Glomerular endothelial cell (primary cell): ENCODE results near the gene BBOX1. TPM values are rescaled to one million over a fixed set of nuclear protein-coding genes. Genes with fewer than 3 reads are reported as not detected.
"Not testable (repeated sequence)": the region's sequence is repeated elsewhere in the genome, so short reads cannot be mapped to it uniquely, and the experiment has no call there.

Experiments
- DNase-seq: peaks from one replicate; pipeline ENCODE4 v3.0.0-alpha.2; 2011; ENCODE audit warnings: low read depth, low spot score; ENCODE audit errors: extremely low read depth
- total RNA-seq: library from RNA; depleted of rRNA; stranded (reverse); fragments of >200 nt; gene quantifications from 2 replicates; pipeline ENCODE4 v1.2.3, GENCODE V29; 2015

BBOX1 gene
- total RNA-seq, 1 donor from 2014 or later = not detected

DNA sequence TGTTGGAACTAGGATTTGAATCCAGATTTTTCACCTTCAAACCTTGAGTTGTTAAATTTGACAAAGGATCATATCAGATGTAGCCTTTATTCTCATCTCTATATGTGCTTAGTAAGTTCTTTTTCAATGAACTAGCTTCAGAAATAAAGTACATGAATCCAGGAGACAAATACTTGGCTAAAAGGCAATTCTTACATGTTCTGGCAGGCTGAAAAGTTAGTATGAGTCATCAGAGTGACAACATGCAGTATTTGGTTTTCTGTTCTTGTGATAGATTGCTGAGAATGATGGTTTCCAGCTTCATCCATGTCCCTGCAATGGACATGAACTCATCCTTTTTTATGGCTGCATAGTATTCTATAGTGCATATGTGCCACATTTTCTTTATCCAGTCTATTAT is 40.4 kb downstream of the BBOX1 start:
- no peak for DNase-seq

DNA sequence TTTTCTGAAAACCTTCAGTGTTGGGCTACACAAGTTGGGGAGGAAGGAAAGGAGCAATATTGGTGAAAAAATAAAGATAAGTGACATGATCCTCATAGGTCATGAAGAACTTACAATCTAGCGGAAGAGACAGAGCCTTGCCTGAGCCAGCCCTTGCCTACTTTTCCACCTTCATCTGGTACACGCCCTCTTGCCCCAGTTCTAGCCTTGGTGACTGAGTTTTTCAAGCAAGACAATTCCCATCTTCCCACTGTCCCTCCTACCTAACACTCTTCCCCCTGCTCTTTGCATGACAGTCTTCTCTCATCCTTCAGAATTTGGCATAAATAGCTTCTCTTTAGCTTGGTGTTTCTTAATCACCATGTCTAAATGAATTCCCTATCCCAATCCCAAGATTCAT is 42.6 kb downstream of the BBOX1 start:
- no peak for DNase-seq

DNA sequence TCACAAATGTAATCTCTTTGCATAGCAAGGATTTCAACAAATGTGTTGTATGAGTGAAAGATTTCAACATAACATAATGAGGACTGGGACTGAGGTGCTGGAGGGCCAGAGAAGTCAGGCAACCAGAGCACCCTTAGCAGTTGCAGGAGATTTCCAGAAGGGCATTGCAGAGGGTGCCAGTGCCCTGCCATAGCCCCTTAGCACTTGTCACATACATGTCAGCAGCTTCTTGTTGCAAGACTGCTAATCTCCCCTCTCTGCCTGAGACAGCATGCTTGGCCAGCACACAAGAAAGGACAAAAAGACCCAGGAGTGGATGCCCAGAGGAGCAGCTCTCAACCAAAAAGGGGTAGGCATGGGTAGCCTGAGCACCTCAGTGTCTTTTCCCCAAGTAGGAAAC is 43.2 kb downstream of the BBOX1 start:
- DNase-seq = no peak

DNA sequence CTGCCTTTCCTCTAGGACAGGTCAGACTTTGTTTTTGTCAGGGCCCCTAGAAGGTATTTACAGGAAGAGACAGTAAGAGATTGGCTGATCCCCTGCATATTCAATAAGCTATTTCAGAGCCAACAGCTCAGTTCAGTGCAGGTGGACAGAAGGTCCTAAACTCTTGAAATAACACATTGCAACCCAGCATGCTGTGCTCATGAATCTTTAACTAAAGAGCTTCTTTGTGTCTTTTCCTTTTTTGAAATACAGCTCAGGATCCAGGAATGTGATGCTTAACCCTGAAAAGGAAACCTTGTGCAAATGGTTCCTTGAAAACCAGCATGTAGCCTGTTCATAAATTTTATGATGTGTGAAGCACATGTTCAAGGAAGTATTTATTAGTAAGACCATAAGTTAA is 43.9 kb downstream of the BBOX1 start:
- no peak for DNase-seq

DNA sequence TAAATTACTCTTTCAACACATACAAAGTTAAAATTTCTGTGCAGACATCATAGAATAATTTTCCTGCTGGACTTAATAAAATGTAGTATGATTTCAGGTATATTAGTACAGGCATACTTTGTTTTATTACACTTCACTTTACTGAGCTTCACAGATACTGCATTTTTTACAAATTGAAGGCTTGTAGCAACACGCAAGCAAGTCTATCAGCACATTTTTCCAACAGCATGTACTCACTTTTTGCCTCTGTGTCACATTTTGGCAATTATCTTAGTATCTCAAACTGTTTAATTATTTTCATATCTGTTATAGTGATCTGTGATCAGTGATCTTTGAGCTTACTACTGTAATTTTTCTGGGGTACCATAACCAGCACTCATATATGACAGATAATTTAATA is 44.5 kb downstream of the BBOX1 start:
- no peak for DNase-seq

DNA sequence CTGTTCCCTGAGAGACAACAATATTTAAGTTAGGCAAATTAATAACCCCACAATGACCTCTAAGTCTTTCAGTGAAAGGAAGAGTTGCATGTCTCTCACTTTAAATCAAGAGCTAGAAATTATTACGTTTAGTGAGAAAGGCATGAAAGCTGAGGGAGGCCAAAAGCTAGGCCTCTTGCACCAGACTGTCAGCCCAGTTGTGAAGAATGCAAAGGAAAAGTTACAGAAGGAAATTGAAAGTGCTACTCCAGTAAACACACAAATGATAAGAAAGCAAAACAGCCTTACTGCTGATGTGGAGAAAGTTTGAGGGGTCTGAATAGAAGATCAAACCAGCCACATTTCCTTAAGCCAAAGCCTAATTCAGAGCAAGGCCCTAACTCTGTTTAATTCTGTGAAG is 45.0 kb downstream of the BBOX1 start:
- no peak for DNase-seq

DNA sequence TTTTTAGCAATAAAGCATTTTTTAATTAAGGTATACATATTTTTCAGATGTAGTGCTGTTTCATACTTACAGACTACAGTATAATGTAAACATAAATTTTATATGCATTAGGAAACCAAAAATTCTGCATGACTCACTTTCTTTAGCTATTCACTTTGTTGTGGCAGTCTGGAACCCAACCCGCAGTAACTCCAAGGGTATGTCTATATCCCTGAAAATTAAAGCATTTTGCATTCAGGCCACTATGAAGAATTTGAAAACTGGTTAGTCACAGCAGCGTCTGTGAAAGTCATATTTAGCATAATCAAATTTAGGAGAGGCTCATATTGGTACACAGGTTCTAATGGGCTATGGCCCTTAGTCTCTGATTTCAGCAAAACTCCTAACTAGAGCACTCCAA is 46.8 kb downstream of the BBOX1 start:
- DNase-seq = no peak

DNA sequence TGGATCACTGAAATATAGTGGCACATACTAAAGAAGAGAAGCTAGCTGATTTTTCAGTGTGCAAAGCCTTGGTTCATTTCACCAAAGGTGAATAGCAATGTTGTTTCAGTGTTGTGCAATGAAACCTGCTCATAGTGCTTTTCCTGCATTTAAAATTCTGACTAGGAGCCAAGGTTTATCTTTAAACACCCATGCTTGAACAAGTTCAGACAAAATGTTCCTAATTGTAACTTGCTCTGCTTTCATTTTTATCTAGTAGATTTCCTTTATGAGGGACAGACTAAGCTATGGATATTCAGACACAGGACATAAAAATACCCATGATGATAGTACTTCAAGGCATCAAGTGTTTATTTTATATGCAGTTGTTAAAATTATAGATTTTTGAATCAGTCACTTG is 47.7 kb downstream of the BBOX1 start:
- no peak for DNase-seq

DNA sequence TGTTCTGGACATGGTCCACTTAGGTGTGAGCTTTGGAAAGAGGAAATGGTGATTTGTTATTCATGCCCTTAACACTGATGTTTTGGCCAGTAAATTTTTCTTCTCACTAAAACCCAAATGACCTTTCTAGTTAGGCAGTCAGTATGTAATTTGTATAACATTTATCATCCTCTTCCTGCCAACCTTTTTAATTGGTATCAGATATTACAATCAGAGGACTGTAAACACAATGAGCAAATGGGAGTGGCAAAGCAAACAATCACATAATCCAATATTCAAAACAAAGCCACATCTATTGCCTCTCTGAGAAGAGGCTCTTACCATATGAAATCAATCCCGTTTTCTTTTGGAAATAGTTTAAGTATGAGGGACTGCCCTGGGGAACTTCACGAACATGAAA is 49.1 kb downstream of the BBOX1 start:
- DNase-seq = no peak

DNA sequence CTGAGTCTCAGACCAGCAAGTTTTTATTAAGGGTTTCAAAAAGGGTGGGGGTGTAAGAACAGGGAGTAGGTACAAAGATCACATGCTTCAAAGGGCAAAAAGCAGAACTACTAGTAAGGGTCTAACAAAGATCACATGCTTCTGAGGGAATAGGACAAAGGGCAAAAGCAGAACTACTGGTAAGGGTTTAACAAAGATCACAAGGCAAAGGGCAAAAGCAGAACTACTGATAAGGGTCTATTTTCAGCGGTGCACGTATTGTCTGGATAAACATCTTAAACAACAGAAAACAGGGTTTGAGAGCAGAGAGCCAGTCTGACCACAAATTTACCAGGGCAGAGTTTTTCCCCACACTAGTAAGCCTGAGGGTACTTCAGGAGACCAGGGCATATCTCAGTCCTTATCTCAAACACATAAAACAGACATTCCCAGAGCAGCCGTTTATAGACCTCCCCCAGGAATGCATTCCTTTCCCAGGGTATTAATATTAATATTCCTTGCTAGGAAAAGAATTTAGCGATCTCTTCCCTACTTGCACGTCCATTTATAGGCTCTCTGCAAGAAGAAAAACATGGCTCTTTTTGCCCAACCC is 49.8 kb downstream of the BBOX1 start:
- DNase-seq = not testable (repeated sequence)

DNA sequence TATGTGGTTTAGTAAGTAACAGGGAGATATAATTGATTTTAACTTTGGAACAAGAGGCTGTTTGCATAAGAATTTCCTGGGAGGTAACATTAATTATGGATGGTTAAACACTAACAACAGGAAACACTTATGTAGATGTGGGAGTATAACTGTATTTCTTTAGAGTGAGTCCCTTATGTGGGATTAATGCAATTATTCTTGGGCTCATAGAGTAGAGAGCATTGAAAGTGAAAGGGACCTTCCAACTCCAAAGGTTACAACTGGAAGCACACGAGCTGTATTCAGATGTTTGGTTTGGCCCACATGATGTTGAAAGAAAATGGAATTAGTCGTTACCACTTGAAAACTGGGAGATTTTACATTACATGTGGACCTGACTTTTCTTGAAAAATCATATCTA is 53.5 kb downstream of the BBOX1 start:
- no peak for DNase-seq

DNA sequence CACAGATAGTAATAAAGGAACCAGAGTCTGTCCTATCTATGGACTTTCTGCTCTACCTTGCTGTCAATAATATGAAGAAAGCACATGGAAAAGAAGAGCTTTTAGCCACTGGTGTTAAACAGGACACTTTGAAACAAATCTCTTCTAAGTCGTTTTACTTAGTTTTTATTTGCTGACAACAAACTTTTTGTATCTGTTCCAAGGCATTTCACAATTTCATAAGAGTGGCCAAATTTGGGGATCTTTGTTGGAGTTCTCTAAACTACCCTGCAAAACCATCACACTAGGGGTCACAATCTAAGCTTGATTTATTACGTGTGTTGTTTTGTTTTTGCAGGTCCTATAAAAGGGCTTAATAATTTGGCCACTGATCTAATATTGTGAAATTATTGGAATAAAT is 54.4 kb downstream of the BBOX1 start:
- no peak for DNase-seq

DNA sequence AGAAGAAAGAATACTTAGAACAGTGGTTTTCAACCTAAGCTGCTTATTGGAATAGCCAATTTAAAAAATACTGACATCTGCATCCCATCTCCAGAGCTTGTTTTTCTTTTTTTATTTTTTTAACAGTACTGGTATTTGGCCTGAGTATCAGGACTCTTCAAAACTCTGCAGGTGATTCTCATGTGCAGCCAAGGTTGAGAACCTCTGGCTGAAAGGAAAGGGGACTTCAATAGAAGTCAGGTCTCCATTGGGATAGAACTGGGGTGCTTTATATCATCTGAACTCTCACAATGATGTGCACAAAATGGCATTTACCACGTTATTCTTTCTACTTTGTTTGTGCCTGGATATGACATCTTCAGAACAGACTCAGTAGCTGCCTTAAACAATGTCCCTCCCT is 55.3 kb downstream of the BBOX1 start:
- DNase-seq = no peak

DNA sequence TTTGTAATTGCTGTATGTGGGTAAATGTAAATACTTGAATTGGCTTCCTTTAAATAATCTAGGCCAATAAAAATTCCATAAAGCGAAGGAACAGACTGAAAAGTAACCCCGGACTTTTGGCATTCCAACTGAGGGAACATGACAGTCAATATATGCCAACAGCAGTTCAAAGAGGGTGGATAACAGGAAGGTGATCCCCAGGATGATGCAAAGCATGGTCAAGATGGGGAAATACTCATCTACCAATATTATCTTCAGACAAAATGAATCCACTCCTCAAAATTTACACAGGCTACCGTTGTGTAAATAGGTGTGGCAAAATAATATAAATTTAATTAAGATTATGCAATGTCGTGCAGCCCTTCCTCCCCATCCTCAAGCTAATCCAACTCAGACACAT is 56.9 kb downstream of the BBOX1 start:
- DNase-seq = no peak

DNA sequence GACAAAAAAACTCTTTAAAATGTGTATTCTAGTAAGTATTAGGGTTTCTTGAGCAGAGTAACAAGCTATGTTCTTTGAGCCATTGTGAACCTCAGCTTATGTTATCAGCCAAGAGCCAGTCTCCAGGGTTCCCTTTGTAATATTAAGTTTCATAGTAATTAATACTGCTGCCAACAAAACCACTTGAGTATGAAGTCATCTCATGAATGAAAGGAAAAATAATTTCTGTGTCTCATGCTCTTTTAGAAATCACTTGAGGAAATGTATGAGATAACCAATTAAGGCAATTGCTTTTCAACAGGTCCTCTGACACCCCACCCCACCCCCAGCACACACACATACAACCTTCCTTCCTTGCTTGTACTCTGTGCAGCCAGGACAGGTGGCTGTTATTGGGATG is 59.9 kb downstream of the BBOX1 start:
- no peak for DNase-seq

DNA sequence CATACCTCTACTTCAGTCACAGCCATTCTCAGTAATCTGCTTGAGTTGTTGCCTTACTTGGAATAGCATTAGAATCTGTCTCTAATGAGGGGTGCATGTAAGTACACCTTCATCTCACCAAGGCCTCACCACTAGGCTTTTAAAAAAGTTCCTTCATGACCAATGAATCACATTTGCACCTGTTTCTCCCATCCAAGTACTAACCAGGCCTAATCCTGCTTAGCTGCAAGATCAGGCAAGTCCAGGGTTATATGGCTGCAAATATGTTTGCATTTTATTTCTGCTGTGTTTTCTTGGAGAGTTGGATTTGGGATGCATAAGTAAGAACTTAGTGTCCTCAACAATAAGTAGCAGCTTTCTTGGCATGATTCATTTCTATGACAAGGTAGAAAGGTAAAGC is 66.9 kb downstream of the BBOX1 start:
- no peak for DNase-seq

DNA sequence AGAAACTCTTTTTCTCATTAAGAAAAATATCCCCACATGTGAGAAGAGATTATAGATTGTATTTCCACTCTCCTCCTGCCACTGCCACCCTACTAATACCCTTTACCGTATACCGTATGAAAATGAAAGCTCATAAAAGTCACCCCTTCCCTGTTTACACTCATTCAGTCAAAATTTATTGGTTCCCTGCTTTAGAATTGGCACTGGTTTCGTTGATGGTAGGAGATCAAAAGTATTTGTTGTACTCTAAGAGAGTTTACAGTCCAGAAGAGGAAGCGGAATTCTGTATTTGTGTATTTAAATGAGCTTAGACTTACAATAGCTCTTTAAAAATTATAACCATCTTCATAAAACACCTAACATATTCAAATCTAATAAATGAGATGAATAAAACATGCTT is 68.2 kb downstream of the BBOX1 start:
- no peak for DNase-seq

DNA sequence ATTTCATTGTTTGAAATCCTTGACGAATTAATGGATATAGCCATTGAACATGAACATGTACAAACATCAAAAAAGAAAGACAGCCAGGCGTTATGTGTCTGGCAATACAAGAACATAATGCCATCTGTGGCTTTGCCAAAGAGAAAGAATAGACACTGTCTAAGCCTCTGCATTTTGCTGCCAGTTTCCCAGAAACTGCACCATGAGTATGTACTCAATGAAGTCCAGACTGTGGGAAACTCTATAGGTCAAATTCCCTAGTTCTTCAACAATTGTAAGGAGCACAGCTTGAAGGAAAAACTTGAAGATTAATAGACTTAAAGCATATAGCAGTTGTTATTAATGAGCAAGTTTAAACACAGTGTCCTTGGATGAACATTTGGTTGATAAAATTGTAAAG is 71.3 kb downstream of the BBOX1 start:
- DNase-seq = no peak

DNA sequence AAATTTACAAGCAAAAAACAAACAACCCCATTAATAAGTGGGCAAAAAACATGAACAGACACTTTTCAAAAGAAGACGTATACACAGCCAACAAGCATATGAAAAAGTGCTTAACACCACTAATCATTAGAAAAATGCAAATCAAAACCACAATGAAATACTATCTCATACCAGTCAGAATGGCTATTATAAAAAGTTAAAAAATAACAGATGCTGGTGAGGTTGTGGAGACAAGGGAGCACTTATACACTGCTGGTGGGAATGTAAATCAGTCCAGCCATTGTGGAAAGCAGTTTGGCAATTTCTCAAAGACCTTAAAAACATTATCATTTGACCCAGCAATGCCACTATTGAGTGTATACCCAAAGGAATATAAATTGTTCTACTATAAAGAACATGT is 72.3 kb downstream of the BBOX1 start:
- DNase-seq = no peak

DNA sequence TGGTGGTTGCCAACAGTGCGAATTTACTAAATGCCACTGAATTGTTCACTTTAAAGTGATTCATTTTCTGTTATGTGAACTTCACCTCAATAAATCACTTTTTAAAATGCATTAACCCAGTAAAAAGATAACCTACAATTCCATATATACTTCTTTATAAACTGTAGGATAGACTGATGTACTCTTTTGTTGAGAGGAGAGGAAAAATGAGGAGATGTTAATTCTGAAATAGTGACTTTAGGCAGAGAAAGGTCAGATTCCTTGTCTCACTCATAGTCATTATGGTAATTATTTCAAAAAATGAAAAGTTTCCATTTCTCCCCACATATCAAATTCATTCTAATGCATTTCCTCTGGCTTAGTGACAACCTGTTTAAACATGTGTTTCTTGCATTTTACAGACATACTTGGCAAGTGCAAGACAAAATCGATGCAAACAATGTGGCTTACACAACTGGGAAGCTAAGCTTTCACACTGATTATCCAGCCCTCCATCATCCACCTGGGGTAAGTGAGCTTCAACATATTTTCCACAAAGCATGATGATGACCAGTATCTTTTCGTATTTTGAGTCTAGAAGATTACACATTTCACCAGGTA is 74.5 kb downstream of the BBOX1 start:
- no peak for DNase-seq

DNA sequence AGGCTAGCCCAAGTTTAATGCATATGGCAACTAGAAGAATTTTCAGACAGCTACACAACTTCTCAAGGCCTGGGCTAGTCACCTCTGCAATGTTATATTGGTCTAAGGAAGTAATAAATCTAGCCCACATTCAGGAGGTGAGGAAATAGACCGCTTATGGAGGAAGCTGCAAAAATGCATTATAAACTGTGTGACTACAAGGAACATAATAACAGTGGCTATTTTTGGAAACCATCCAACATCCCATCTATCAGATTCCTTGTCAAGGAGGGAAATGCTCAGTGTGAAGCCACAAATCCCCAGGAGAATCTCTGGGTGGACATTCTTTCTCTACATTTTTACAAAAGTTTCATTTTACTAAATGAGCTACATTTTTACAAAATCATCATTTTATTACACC is 76.1 kb downstream of the BBOX1 start:
- DNase-seq = peak; percentile 22

DNA sequence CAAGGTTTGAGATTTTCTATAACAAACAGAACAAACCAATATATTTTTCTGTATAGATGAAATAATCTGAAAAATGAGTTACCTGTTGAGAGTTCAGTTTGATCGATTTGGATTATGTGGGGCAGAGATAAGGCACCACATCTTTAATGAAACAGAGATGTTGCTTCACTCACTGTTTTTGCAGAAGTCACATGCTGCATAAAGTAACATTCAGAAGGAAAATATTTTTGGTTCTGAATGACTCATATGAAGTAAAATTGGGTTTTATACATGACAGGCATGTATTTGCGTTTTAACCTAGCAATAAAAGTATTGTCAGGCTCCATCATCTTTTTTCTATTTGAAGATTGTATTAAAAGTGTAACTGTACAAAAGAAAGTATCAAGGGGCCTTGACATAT is 77.8 kb downstream of the BBOX1 start:
- no peak for DNase-seq

DNA sequence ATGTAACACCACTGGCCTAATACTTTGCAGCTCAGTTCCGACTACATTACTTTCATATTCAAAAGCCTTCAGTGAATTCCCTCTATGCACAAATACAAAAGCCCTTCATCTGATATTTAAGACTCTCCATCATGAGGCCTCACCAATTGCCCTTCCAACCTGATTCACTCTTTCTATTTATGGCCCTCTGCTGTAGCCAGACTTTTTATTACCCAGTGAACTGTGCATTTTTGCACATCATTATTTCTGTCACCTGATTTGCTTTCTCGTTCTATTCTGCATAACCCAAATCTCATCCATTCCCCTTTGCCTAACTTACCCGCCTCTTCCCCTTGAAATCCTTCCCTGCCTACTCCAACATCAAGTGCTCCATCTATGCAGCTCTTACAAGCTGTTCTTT is 78.3 kb downstream of the BBOX1 start:
- DNase-seq = no peak
